K562 (cell line): ENCODE results near the gene CD79A. TPM values are rescaled to one million over a fixed set of nuclear protein-coding genes. Genes with fewer than 3 reads are reported as not detected.

ENCODE experiments used
- ATAC-seq: fragments of 200-7000 bp; cut with Tn5 transposase; 3 replicates; pipeline ENCODE4 v1.9.1; 2020; ENCODE audit warnings: moderate library complexity
- BruUV-seq: library from RNA; stranded (reverse); fragments of 400-500 nt; replicated peaks from 2 replicates; lab custom pipeline; 2021; lab: Mats Ljungman, UMichigan
- CTCF ChIA-PET: fragments of 300-600 bp; formaldehyde crosslinking; extraction: SDS; loops from one replicate; lab custom pipeline; 2021; ENCODE audit warnings: low intra/inter-chr PET ratio; lab: Yijun Ruan, JAX
- POLR2A ChIA-PET: fragments of 300-600, 350-650 bp; sonication (Branson Sonifier 250); formaldehyde crosslinking; extraction: SDS; loops from one replicate; lab custom pipeline; 2021; ENCODE audit warnings: antibody characterized with exemption, inconsistent platforms; lab: Yijun Ruan, JAX
- DNase-seq, 4 experiments: peaks; one replicate each; pipeline versions ENCODE4 v3.0.0 to v3.0.0-alpha.2; 2011 to 2018; ENCODE audit warnings: low spot score in 3 of 4, mixed read lengths in 3 of 4; ENCODE audit errors: extremely low read depth in 1 of 4
- FAIRE-seq: peaks from 2 replicates; lab custom pipeline; 2011; peaks lifted over from hg19 to GRCh38; lab: Jason Lieb, UNC
- H2AFZ ChIP-seq: 2 replicates; pipeline ENCODE4 v1.6.0; 2011; ENCODE audit warnings: low read depth, low read length, control low read depth, inconsistent platforms
- H3K27ac ChIP-seq: fragments of 200-600 bp; 3 replicates; pipeline ENCODE4 v1.8.0; 2011; ENCODE audit warnings: low read depth, mild to moderate bottlenecking, control low read depth, inconsistent platforms, low read length, moderate library complexity, mixed read lengths; ENCODE audit errors: extremely low read depth
- H3K27me3 ChIP-seq, 2 experiments: fragments of 300-600 bp in 1 of 2; 2 replicates in 1 of 2; 3 replicates in 1 of 2; pipeline versions ENCODE4 v1.6.0 to v1.8.0; 2011; ENCODE audit warnings: inconsistent platforms in 2 of 2, low read length in 2 of 2, mild to moderate bottlenecking in 1 of 2, mixed read lengths in 1 of 2, moderate library complexity in 1 of 2; ENCODE audit not compliant: control insufficient read depth in 2 of 2, insufficient read depth in 2 of 2
- H3K36me3 ChIP-seq: fragments of 300-600 bp; 3 replicates; pipeline ENCODE4 v1.8.0; 2011; ENCODE audit warnings: mild to moderate bottlenecking, low read length, inconsistent platforms; ENCODE audit not compliant: control insufficient read depth, insufficient read depth
- H3K4me1 ChIP-seq, 2 experiments: fragments of 200-600 bp in 1 of 2; replicated peaks in 1 of 2; 2 replicates in 1 of 2; 3 replicates in 1 of 2; pipeline versions ENCODE4 v1.5.1 to v1.8.0; 2011; ENCODE audit warnings: inconsistent platforms in 2 of 2, low read length in 2 of 2, mild to moderate bottlenecking in 1 of 2, mixed read lengths in 1 of 2, moderate library complexity in 1 of 2; ENCODE audit not compliant: control insufficient read depth in 2 of 2, insufficient read depth in 2 of 2
- H3K4me2 ChIP-seq: 2 replicates; pipeline ENCODE4 v1.6.1; 2011; ENCODE audit warnings: low read length, control low read depth, inconsistent platforms, mixed read lengths; ENCODE audit not compliant: insufficient read depth
- H3K4me3 ChIP-seq: fragments of 200-600 bp; sonication (generic), shearing (Covaris generic); 2 replicates; pipeline ENCODE4 v1.5.1; 2016; ENCODE audit warnings: control low read depth, inconsistent platforms
- H3K79me2 ChIP-seq: fragments of 200-600 bp; 3 replicates; pipeline ENCODE4 v1.8.0; 2011; ENCODE audit warnings: low read length, inconsistent platforms; ENCODE audit not compliant: control insufficient read depth, insufficient read depth
- H3K9ac ChIP-seq, 2 experiments: 2 replicates each; pipeline versions ENCODE4 v1.6.0 to v1.6.1; 2011; ENCODE audit warnings: low read depth in 2 of 2, low read length in 2 of 2, control low read depth in 1 of 2, inconsistent platforms in 1 of 2, mild to moderate bottlenecking in 1 of 2, mixed read lengths in 1 of 2; ENCODE audit not compliant: insufficient read depth in 1 of 2
- H3K9me1 ChIP-seq: one replicate; pipeline ENCODE4 v1.6.0; 2011; ENCODE audit warnings: inconsistent platforms, mild to moderate bottlenecking, low read length, moderate library complexity; ENCODE audit not compliant: control insufficient read depth, insufficient read depth
- H3K9me3 ChIP-seq: replicated peaks from 2 replicates; pipeline ENCODE4 v1.5.1; 2011; ENCODE audit warnings: low read depth, low read length, inconsistent platforms; ENCODE audit not compliant: control insufficient read depth, insufficient read depth
- H4K20me1 ChIP-seq: replicated peaks from 2 replicates; pipeline ENCODE4 v1.6.1; 2011; ENCODE audit warnings: low read length, inconsistent platforms, mixed read lengths; ENCODE audit not compliant: control insufficient read depth, insufficient read depth
- CBX8 ChIP-seq: fragments of 200-600 bp; sonication (generic); IDR thresholded peaks from 2 replicates; pipeline ENCODE4 v1.6.1; 2012; ENCODE audit warnings: borderline replicate concordance, mixed run types, low read depth, mild to moderate bottlenecking, moderate library complexity, mixed read lengths, low read length, control low read depth, inconsistent platforms; ENCODE audit not compliant: poor library complexity, severe bottlenecking; ENCODE audit errors: extremely low read depth
- CC2D1A ChIP-seq: fragments of 450-650 bp; IDR thresholded peaks from 2 replicates; pipeline ENCODE4 v1.6.1; 2017; ENCODE audit warnings: mild to moderate bottlenecking
- HDAC3 ChIP-seq: fragments of 450-650 bp; IDR thresholded peaks from 2 replicates; pipeline ENCODE4 v1.6.1; 2018; ENCODE audit warnings: borderline replicate concordance, mild to moderate bottlenecking, moderate library complexity; ENCODE audit not compliant: partially characterized antibody
- NELFE ChIP-seq: IDR thresholded peaks from 2 replicates; pipeline ENCODE4 v1.6.1; 2011; ENCODE audit warnings: mild to moderate bottlenecking; ENCODE audit not compliant: insufficient read depth, insufficient read length
- ZSCAN29 ChIP-seq: fragments of 450-650 bp; IDR thresholded peaks from 2 replicates; pipeline ENCODE4 v1.6.1; 2017
- ZSCAN32 ChIP-seq: fragments of 450-650 bp; formaldehyde crosslinking; IDR thresholded peaks from 2 replicates; pipeline ENCODE4 v1.4.0; 2020; ENCODE audit warnings: mild to moderate bottlenecking, moderate library complexity
- WGBS: fragments of 100-300 bp; shearing (Covaris generic); methylation state at CpG from one replicate; pipeline ENCODE4 v1.1.6; 2016; ENCODE audit warnings: low coverage, mixed read lengths; ENCODE audit not compliant: insufficient coverage; ENCODE audit errors: missing lambda C conversion rate; 5-methylcytosine and 5-hydroxymethylcytosine counted together
- in situ Hi-C: fragments of 300-500 bp; cut with MboI; formaldehyde crosslinking; loops from 4 replicates; pipeline ENCODE4 v1.15.0; 2018; ENCODE audit warnings: inconsistent platforms, mixed read lengths
- intact Hi-C: fragments of 100-400 bp; cut with micrococcal nuclease; formaldehyde crosslinking; loops from 2 replicates; pipeline ENCODE4 v1.14.2; 2022
- polyA plus RNA-seq, 8 experiments: library from polyadenylated mRNA; depleted of rRNA in 4 of 8; stranded (reverse) in 5 of 8; unstranded in 3 of 8; fragments of >200 nt; fragmentation: Nextera tagmentation in 2 of 8; fragmentation: Illumina TruSeq in 1 of 8; extraction: Ambion mirVana in 2 of 8; extraction: Trizol in 1 of 8; gene quantifications; 2 replicates each; pipeline versions ENCODE4 v1.2.1 to v1.2.3, GENCODE V29; 2011 to 2014; ENCODE audit warnings: inconsistent platforms in 1 of 8, missing spikeins in 1 of 8
- total RNA-seq, 7 experiments: library from RNA; depleted of rRNA in 6 of 7; stranded (reverse); fragments of >200 nt in 6 of 7; fragmentation: Illumina TruSeq in 2 of 7; extraction: Trizol in 2 of 7; gene quantifications; 2 replicates each; pipeline versions ENCODE4 v1.2.1 to v1.2.3, GENCODE V29; 2011 to 2021; ENCODE audit warnings: low replicate concordance in 1 of 7
- TF ChIP-seq, protein P1 (sequence below): fragments of 250-450 bp; sonication (Bioruptor Pico); IDR thresholded peaks from 2 replicates; pipeline ENCODE4 v1.9.0; 2021; ENCODE audit warnings: mild to moderate bottlenecking
- TF ChIP-seq, protein P2 (sequence below): IDR thresholded peaks from 2 replicates; pipeline ENCODE4 v1.6.1; 2011; ENCODE audit warnings: borderline replicate concordance, low read depth, mild to moderate bottlenecking, moderate library complexity, low read length; ENCODE audit not compliant: insufficient read depth, poor library complexity, severe bottlenecking

CD79A gene
- total and polyA plus RNA-seq, 9 of the 15 experiments (the other 6 are each of a cell fraction or from before 2014, with no cell fraction given): 0.04 to 0.72 (median 0.17) TPM; not detected in 3

DNA sequence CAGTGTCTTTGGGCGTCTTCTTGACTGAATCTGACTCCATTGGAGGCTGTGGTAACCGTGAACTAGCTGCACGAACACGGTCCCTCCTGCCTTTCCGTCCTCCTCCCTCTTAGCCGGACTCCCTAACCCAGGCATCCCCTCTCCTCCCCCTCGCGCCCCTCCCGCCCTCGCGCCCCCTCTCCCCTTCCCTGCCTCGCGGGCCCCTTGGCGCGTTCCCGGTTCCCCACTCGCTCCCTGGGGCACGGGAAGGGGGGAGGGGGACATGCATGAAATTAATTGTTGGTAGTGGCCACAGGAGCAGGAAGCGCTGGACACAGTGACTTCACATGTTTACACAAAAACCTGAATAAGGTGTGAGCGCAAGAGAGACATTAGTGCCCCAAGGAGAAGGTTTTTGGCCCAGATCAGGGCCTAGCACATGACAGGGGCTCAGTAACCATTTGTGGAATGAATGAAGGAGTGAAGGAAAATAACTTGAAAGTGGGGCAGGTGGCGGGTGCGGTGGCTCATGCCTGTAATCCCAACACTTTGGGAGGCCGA is 32.0 kb upstream of the CD79A start:
- WGBS: 84% methylated on average over 6 of the region's 23 CpGs
- TF ChIP-seq ZSCAN29 (no peak), CC2D1A (no peak), HDAC3 (no peak), CBX8 (no peak), NELFE (no peak), ZSCAN32 (no peak)
- TF ChIP-seq, protein P1, sequence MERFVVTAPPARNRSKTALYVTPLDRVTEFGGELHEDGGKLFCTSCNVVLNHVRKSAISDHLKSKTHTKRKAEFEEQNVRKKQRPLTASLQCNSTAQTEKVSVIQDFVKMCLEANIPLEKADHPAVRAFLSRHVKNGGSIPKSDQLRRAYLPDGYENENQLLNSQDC (CRISPR knock-in tag): no peak
- TF ChIP-seq, protein P2, sequence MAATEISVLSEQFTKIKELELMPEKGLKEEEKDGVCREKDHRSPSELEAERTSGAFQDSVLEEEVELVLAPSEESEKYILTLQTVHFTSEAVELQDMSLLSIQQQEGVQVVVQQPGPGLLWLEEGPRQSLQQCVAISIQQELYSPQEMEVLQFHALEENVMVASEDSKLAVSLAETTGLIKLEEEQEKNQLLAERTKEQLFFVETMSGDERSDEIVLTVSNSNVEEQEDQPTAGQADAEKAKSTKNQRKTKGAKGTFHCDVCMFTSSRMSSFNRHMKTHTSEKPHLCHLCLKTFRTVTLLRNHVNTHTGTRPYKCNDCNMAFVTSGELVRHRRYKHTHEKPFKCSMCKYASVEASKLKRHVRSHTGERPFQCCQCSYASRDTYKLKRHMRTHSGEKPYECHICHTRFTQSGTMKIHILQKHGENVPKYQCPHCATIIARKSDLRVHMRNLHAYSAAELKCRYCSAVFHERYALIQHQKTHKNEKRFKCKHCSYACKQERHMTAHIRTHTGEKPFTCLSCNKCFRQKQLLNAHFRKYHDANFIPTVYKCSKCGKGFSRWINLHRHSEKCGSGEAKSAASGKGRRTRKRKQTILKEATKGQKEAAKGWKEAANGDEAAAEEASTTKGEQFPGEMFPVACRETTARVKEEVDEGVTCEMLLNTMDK: no peak
- no peaks in the 10 kb centered on the region for H4K20me1 ChIP-seq

More for the DNA sequence above, 32.0 kb upstream of the CD79A start:
- no peak overlapping the region for H2AFZ ChIP-seq
- no peak overlapping the region for H3K4me3 ChIP-seq
- peaks cover 2% of the 10 kb centered on the region; the same call in 1 of the 2 replicates for H3K9me3 ChIP-seq
- no peak for DNase-seq
- peaks cover 22 to 31% of the 10 kb centered on the region in 2 experiments; a peak in 4 of 5 replicates for H3K4me1 ChIP-seq
- H3K4me2 ChIP-seq: no peak overlapping the region
- no TSS peak for BruUV-seq
- FAIRE-seq: no peak
- ChIA-PET CTCF (no interaction called here), POLR2A (interaction anchor here (1.4 kb wide), 1 partner anchor 15 kb away, joined by 6 read pairs; the partner anchor contains the start of gene RPS19)
- H3K36me3 ChIP-seq: no peaks in the 10 kb centered on the region
- H3K9me1 ChIP-seq: no peaks in the 10 kb centered on the region
- H3K79me2 ChIP-seq: no peaks in the 10 kb centered on the region
- no peak overlapping the region for H3K9ac ChIP-seq
- in situ Hi-C loops (no loop called here), intact Hi-C loops (no loop called here)
- no peak overlapping the region for H3K27ac ChIP-seq
- ATAC-seq: no peak
- no peaks in the 10 kb centered on the region for H3K27me3 ChIP-seq
